Body of pancreas (tissue), 4 donors: Measurements from ENCODE around the gene OTUB2.

Source experiments
- CTCF ChIP-seq, 7 experiments: fragments of 450-650 bp in 4 of 7; fragments of 200-600 bp in 3 of 7; sonication (generic) in 3 of 7; IDR thresholded peaks; one replicate each; pipeline ENCODE4 v1.5.1; 2016 to 2019; ENCODE audit warnings: antibody characterized with exemption in 7 of 7
- POLR2A ChIP-seq, 3 donors: fragments of 450-650 bp; IDR thresholded peaks; one replicate each; pipeline ENCODE4 v1.6.1; 2016; ENCODE audit warnings: antibody characterized with exemption in 3 of 3, mild to moderate bottlenecking in 2 of 3

- TF ChIP-seq CTCF (IDR thresholded peaks at IDR 0.05) = no peak
- no peak for TF ChIP-seq POLR2A (IDR thresholded peaks at IDR 0.05)
Observed at GRCh38 chr14:94043756-94044475, 17.8 kb downstream of the OTUB2 start.
